HCT116 (cell line): ENCODE data around the gene PCDH17. TPM values are rescaled to one million over a fixed set of nuclear protein-coding genes. Genes with fewer than 3 reads are reported as not detected.

Experiments used
- ATAC-seq: fragments of 200-7000 bp; cut with Tn5 transposase; 2 replicates; pipeline ENCODE4 v1.9.1; 2020; ENCODE audit warnings: mild to moderate bottlenecking, moderate library complexity
- BruUV-seq: library from RNA; stranded (reverse); fragments of 400-500 nt; replicated peaks from 2 replicates; lab custom pipeline; 2021; lab: Mats Ljungman, UMichigan
- CTCF ChIA-PET: fragments of 300-600 bp; sonication (Branson Sonifier 250); formaldehyde crosslinking; loops from one replicate; lab custom pipeline; 2021; ENCODE audit warnings: antibody characterized with exemption; lab: Charles Lee
- POLR2A ChIA-PET: fragments of 300-600, 350-600 bp; sonication (Branson Sonifier 250); formaldehyde crosslinking; loops from one replicate; lab custom pipeline; 2021; ENCODE audit warnings: antibody characterized with exemption; lab: Charles Lee
- RAD21 ChIA-PET, 2 experiments: fragments of 300-600 bp; sonication (Branson Sonifier 250); formaldehyde crosslinking; loops; one replicate each; lab custom pipeline; 2023; ENCODE audit warnings: low total read pairs in 2 of 2; ENCODE audit not compliant: uncharacterized antibody in 2 of 2, unreplicated experiment in 2 of 2, low non-redundant PET in 1 of 2; lab: Charles Lee
- DNase-seq: peaks from one replicate; pipeline ENCODE4 v3.0.0-alpha.2; 2010; ENCODE audit warnings: low read depth, low spot score
- H2AFZ ChIP-seq: fragments of 200-600 bp; shearing (Covaris generic), sonication (generic); 2 replicates; pipeline ENCODE4 v1.6.1; 2017; ENCODE audit warnings: low read depth, mixed run types, mixed read lengths, antibody characterized with exemption, low read length; ENCODE audit not compliant: poor library complexity, severe bottlenecking
- H3K27ac ChIP-seq: 2 replicates; pipeline ENCODE4 v1.5.1; 2012; ENCODE audit warnings: low read depth, low read length
- H3K27me3 ChIP-seq: fragments of 200-600 bp; sonication (generic); 2 replicates; pipeline ENCODE4 v1.6.1; 2016; ENCODE audit warnings: mixed run types, low read length, mixed read lengths; ENCODE audit not compliant: insufficient read depth
- H3K36me3 ChIP-seq, 2 experiments: fragments of 200-500 bp in 1 of 2; fragments of 200-600 bp in 1 of 2; sonication (Bioruptor generic) in 1 of 2; sonication (generic) in 1 of 2; 2 replicates each; pipeline versions ENCODE4 v1.5.1 to v1.6.1; 2014 to 2016; ENCODE audit warnings: low read length in 2 of 2, inconsistent platforms in 1 of 2, mixed read lengths in 1 of 2, mixed run types in 1 of 2; ENCODE audit not compliant: insufficient read depth in 2 of 2, control insufficient read depth in 1 of 2
- H3K4me1 ChIP-seq, 2 experiments: fragments of 200-600 bp in 1 of 2; sonication (generic) in 1 of 2; 2 replicates each; pipeline versions ENCODE4 v1.5.1 to v1.6.1; 2012 to 2017; ENCODE audit warnings: low read length in 2 of 2, inconsistent platforms in 1 of 2, mild to moderate bottlenecking in 1 of 2, mixed read lengths in 1 of 2, mixed run types in 1 of 2, moderate library complexity in 1 of 2; ENCODE audit not compliant: insufficient read depth in 2 of 2, control insufficient read depth in 1 of 2
- H3K4me2 ChIP-seq: fragments of 200-600 bp; sonication (generic); 2 replicates; pipeline ENCODE4 v1.6.1; 2017; ENCODE audit warnings: mixed run types, low read length, mixed read lengths
- H3K4me3 ChIP-seq, 2 experiments: fragments of 200-600 bp in 1 of 2; sonication (generic) in 1 of 2; replicated peaks in 1 of 2; 2 replicates each; pipeline ENCODE4 v1.5.1; 2011 to 2016; ENCODE audit warnings: low read length in 2 of 2, control low read depth in 1 of 2, low read depth in 1 of 2, mild to moderate bottlenecking in 1 of 2, mixed read lengths in 1 of 2, mixed run types in 1 of 2
- H3K79me2 ChIP-seq: fragments of 200-600 bp; sonication (generic); 2 replicates; pipeline ENCODE4 v1.6.1; 2017; ENCODE audit warnings: mild to moderate bottlenecking, mixed run types, low read length, moderate library complexity, mixed read lengths; ENCODE audit not compliant: insufficient read depth
- H3K9ac ChIP-seq: fragments of 200-600 bp; sonication (generic); 2 replicates; pipeline ENCODE4 v1.6.1; 2016; ENCODE audit warnings: low read length, mixed read lengths
- H3K9me2 ChIP-seq: fragments of 200-600 bp; sonication (generic), shearing (Covaris generic); 2 replicates; pipeline ENCODE4 v1.6.1; 2017; ENCODE audit warnings: mixed run types, mild to moderate bottlenecking, moderate library complexity; ENCODE audit not compliant: insufficient read depth
- H3K9me3 ChIP-seq, 2 experiments: fragments of 200-500 bp in 1 of 2; fragments of 200-600 bp in 1 of 2; sonication (Bioruptor generic) in 1 of 2; sonication (generic) in 1 of 2; 2 replicates each; pipeline ENCODE4 v1.6.1; 2014 to 2017; ENCODE audit warnings: low read length in 2 of 2, mixed read lengths in 2 of 2, inconsistent platforms in 1 of 2, low read depth in 1 of 2, mild to moderate bottlenecking in 1 of 2, mixed run types in 1 of 2, moderate library complexity in 1 of 2; ENCODE audit not compliant: control insufficient read depth in 1 of 2, insufficient read depth in 1 of 2
- H4K20me1 ChIP-seq: fragments of 200-600 bp; sonication (generic), shearing (Covaris generic); 2 replicates; pipeline ENCODE4 v1.6.1; 2017; ENCODE audit warnings: mixed run types, mild to moderate bottlenecking, moderate library complexity; ENCODE audit not compliant: insufficient read depth
- ATF3 ChIP-seq: IDR thresholded peaks from 2 replicates; pipeline ENCODE4 v1.6.1; 2012
- CBX3 ChIP-seq: IDR thresholded peaks from 2 replicates; pipeline ENCODE4 v1.6.1; 2012; ENCODE audit warnings: low read depth
- CEBPB ChIP-seq: IDR thresholded peaks from 2 replicates; pipeline ENCODE4 v1.6.1; 2012; ENCODE audit warnings: low read depth
- ELF1 ChIP-seq: IDR thresholded peaks from 2 replicates; pipeline ENCODE4 v1.6.1; 2012; ENCODE audit warnings: low read depth, borderline replicate concordance
- EZH2 ChIP-seq: fragments of 200-600 bp; sonication (generic); IDR thresholded peaks from 2 replicates; pipeline ENCODE4 v1.6.1; 2017; ENCODE audit warnings: antibody characterized with exemption, mixed run types
- EZH2phosphoT487 ChIP-seq: fragments of 200-600 bp; IDR thresholded peaks from 2 replicates; pipeline ENCODE4 v1.6.1; 2018; ENCODE audit warnings: antibody characterized with exemption, borderline replicate concordance
- FOSL1 ChIP-seq: IDR thresholded peaks from 2 replicates; pipeline ENCODE4 v1.6.1; 2012; ENCODE audit warnings: low read depth
- JUND ChIP-seq: IDR thresholded peaks from 2 replicates; pipeline ENCODE4 v1.6.1; 2012
- MAX ChIP-seq: IDR thresholded peaks from 2 replicates; pipeline ENCODE4 v1.6.1; 2012
- POLR2AphosphoS5 ChIP-seq: IDR thresholded peaks from 2 replicates; pipeline ENCODE4 v1.6.1; 2011; ENCODE audit warnings: mild to moderate bottlenecking, low read depth, low read length, moderate library complexity
- RAD21 ChIP-seq: IDR thresholded peaks from 2 replicates; pipeline ENCODE4 v1.6.1; 2012; ENCODE audit warnings: low read depth, mild to moderate bottlenecking
- SIN3A ChIP-seq: IDR thresholded peaks from 2 replicates; pipeline ENCODE4 v1.6.1; 2012; ENCODE audit warnings: low read depth
- SP1 ChIP-seq: IDR thresholded peaks from 2 replicates; pipeline ENCODE4 v1.6.1; 2012; ENCODE audit warnings: low read depth
- SRF ChIP-seq: IDR thresholded peaks from 2 replicates; pipeline ENCODE4 v1.6.1; 2012; ENCODE audit warnings: low read depth
- TCF7L2 ChIP-seq: IDR thresholded peaks from 2 replicates; pipeline ENCODE4 v1.7.0; 2011; ENCODE audit warnings: borderline replicate concordance, inconsistent platforms; ENCODE audit not compliant: insufficient read depth, insufficient read length; ENCODE audit errors: extremely low read depth
- YY1 ChIP-seq: IDR thresholded peaks from 2 replicates; pipeline ENCODE4 v1.6.1; 2011; ENCODE audit warnings: low read length, low read depth, moderate library complexity, mild to moderate bottlenecking; ENCODE audit not compliant: insufficient replicate concordance; ENCODE audit errors: extremely low read depth
- intact Hi-C: fragments of 100-400 bp; cut with micrococcal nuclease; formaldehyde crosslinking; loops from 2 replicates; pipeline ENCODE4 v1.10.0; 2022
- total RNA-seq: library from RNA; stranded (reverse); gene quantifications from one replicate; pipeline ENCODE4 v1.2.1, GENCODE V29; 2021; ENCODE audit not compliant: unreplicated experiment
- TF ChIP-seq, protein P1 (sequence below), 3 experiments: fragments of 200-600 bp in 1 of 3; sonication (generic) in 1 of 3; IDR thresholded peaks in 2 of 3; conservative IDR thresholded peaks in 1 of 3; 2 replicates each; pipeline ENCODE4 v1.5.1; 2012 to 2017; ENCODE audit warnings: low read depth in 2 of 3, low read length in 2 of 3, antibody characterized with exemption in 1 of 3, borderline replicate concordance in 1 of 3, control low read depth in 1 of 3, mild to moderate bottlenecking in 1 of 3, mixed read lengths in 1 of 3, mixed run types in 1 of 3, moderate library complexity in 1 of 3; ENCODE audit not compliant: insufficient read depth in 1 of 3
- TF ChIP-seq, protein P2 (sequence below): IDR thresholded peaks from 2 replicates; pipeline ENCODE4 v1.6.1; 2011; ENCODE audit warnings: mild to moderate bottlenecking, low read length, moderate library complexity; ENCODE audit not compliant: insufficient replicate concordance; ENCODE audit errors: extremely low read depth

PCDH17 gene
- total RNA-seq, 1 experiment from 2014 or later, result 0.02 TPM

DNA sequence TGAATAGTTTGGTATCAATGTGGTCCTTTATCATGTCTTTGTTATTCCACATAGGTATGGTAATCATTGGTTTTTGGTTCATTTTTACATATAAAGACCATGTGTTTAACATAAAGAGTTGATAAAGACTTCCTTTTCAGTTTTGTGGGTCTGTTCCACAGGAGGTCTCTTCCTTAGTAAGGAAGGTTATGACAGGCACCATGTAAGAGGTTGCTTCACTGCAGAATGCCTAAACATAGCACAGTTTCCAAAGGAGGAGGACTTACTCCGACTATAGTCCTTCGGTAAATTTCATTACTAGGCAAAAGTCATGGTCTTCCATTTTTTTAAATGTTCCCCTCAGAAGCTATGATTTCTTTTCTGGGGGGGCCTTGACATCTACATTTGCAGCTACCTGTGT, 27.1 kb upstream of the PCDH17 start:
- DNase-seq (no peak), ATAC-seq (no peak)
- no peak for TF ChIP-seq FOSL1
- TF ChIP-seq RAD21, result no peak
- TF ChIP-seq, protein P1, sequence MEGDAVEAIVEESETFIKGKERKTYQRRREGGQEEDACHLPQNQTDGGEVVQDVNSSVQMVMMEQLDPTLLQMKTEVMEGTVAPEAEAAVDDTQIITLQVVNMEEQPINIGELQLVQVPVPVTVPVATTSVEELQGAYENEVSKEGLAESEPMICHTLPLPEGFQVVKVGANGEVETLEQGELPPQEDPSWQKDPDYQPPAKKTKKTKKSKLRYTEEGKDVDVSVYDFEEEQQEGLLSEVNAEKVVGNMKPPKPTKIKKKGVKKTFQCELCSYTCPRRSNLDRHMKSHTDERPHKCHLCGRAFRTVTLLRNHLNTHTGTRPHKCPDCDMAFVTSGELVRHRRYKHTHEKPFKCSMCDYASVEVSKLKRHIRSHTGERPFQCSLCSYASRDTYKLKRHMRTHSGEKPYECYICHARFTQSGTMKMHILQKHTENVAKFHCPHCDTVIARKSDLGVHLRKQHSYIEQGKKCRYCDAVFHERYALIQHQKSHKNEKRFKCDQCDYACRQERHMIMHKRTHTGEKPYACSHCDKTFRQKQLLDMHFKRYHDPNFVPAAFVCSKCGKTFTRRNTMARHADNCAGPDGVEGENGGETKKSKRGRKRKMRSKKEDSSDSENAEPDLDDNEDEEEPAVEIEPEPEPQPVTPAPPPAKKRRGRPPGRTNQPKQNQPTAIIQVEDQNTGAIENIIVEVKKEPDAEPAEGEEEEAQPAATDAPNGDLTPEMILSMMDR (IDR thresholded peaks at IDR 0.05 in 2 of 3, conservative IDR thresholded peaks at IDR 0.05 in 1 of 3; ENCODE audit: borderline replicate concordance in 1 of 3, insufficient read depth in 1 of 3, low read depth in 2 of 3, low read length in 2 of 3), result no peak
- no peak for TF ChIP-seq JUND
- no peak for TF ChIP-seq EZH2
- no peak for TF ChIP-seq MAX
- TF ChIP-seq CEBPB, result no peak
- no peak for TF ChIP-seq SP1
- no peak for TF ChIP-seq CBX3
- no peak for TF ChIP-seq TCF7L2
- TF ChIP-seq, protein P2, sequence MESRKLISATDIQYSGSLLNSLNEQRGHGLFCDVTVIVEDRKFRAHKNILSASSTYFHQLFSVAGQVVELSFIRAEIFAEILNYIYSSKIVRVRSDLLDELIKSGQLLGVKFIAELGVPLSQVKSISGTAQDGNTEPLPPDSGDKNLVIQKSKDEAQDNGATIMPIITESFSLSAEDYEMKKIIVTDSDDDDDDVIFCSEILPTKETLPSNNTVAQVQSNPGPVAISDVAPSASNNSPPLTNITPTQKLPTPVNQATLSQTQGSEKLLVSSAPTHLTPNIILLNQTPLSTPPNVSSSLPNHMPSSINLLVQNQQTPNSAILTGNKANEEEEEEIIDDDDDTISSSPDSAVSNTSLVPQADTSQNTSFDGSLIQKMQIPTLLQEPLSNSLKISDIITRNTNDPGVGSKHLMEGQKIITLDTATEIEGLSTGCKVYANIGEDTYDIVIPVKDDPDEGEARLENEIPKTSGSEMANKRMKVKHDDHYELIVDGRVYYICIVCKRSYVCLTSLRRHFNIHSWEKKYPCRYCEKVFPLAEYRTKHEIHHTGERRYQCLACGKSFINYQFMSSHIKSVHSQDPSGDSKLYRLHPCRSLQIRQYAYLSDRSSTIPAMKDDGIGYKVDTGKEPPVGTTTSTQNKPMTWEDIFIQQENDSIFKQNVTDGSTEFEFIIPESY, result no peak
- no peak for TF ChIP-seq EZH2phosphoT487
- no peak for TF ChIP-seq YY1
- no peak for TF ChIP-seq ELF1
- TF ChIP-seq SIN3A, result no peak
- TF ChIP-seq POLR2AphosphoS5, result no peak
- no peak for TF ChIP-seq ATF3
- TF ChIP-seq SRF, result no peak
- POLR2A ChIA-PET, result no interaction called here
- Histone ChIP-seq H3K79me2 (no peaks in the 10 kb centered on the region), H2AFZ (no peak overlapping the region), H3K27me3 (no peaks in the 10 kb centered on the region), H3K27ac (no peak overlapping the region), H3K9ac (no peak overlapping the region), H3K9me2 (no peaks in the 10 kb centered on the region), H3K4me2 (no peak overlapping the region), H3K4me1 (no peaks in the 10 kb centered on the region), H3K9me3 (peaks cover 10 to 14% of the 10 kb centered on the region in 2 experiments; a peak in 2 of 4 replicates), H3K36me3 (no peaks in the 10 kb centered on the region), H3K4me3 (no peak overlapping the region), H4K20me1 (no peaks in the 10 kb centered on the region)
- RAD21 ChIA-PET, result no interaction called here
- intact Hi-C loops, result no loop called here
- BruUV-seq, result no TSS peak
- CTCF ChIA-PET, result no interaction called here
